Sigmoid colon (tissue), 4 donors: Measurements from ENCODE around the gene EFNA5.

Experiments used
- CTCF ChIP-seq, 4 experiments: fragments of 450-650 bp in 3 of 4; fragments of 200-600 bp in 1 of 4; IDR thresholded peaks; one replicate each; pipeline ENCODE4 v1.5.1; 2016 to 2019; ENCODE audit warnings: antibody characterized with exemption in 4 of 4, mild to moderate bottlenecking in 3 of 4, moderate library complexity in 2 of 4
- EP300 ChIP-seq, 4 donors: sonication (generic); formaldehyde crosslinking; IDR thresholded peaks; one replicate each; pipeline ENCODE4 v1.6.1; 2017; ENCODE audit warnings: antibody characterized with exemption in 4 of 4
- POLR2A ChIP-seq, 2 donors: fragments of 450-650 bp; IDR thresholded peaks; one replicate each; pipeline ENCODE4 v1.6.1; 2016; ENCODE audit warnings: antibody characterized with exemption in 2 of 2, mild to moderate bottlenecking in 2 of 2, moderate library complexity in 2 of 2
- POLR2AphosphoS5 ChIP-seq, 4 donors: sonication (generic); formaldehyde crosslinking; IDR thresholded peaks; one replicate each; pipeline ENCODE4 v1.6.1; 2017; ENCODE audit warnings: antibody characterized with exemption in 4 of 4

GRCh38 chr5:107576155-107576554, 94.6 kb downstream of the EFNA5 start:
- no peak for TF ChIP-seq CTCF (IDR thresholded peaks at IDR 0.05)
- TF ChIP-seq POLR2A (IDR thresholded peaks at IDR 0.05): no peak
- no peak for TF ChIP-seq POLR2AphosphoS5 (IDR thresholded peaks at IDR 0.05)
- TF ChIP-seq EP300 (IDR thresholded peaks at IDR 0.05): no peak
